Breast epithelium (tissue), 4 donors: ENCODE data around the gene RFX1. TPM values are rescaled to one million over a fixed set of nuclear protein-coding genes. Genes with fewer than 3 reads are reported as not detected.

Source experiments
- DNase-seq, 2 donors: peaks; one replicate each; pipeline ENCODE4 v3.0.0-alpha.2; 2019; ENCODE audit warnings: low spot score in 2 of 2
- H3K27ac ChIP-seq, 2 donors: fragments of 200-600 bp; sonication (generic) in 1 of 2; one replicate each; pipeline ENCODE4 v1.5.1; 2016 to 2019; ENCODE audit warnings: mild to moderate bottlenecking in 1 of 2
- H3K27me3 ChIP-seq, 2 donors: fragments of 200-600 bp; sonication (generic) in 1 of 2; one replicate each; pipeline versions ENCODE4 v1.5.1 to v1.6.0; 2017 to 2019; ENCODE audit warnings: control low read depth in 1 of 2, mild to moderate bottlenecking in 1 of 2
- H3K36me3 ChIP-seq: fragments of 200-600 bp; one replicate; pipeline ENCODE4 v1.5.1; 2019
- H3K4me1 ChIP-seq, 2 donors: fragments of 200-600 bp; sonication (generic); one replicate each; pipeline ENCODE4 v1.5.1; 2016 to 2019; ENCODE audit warnings: control low read depth in 1 of 2
- H3K4me3 ChIP-seq, 3 donors: fragments of 200-600 bp; sonication (generic); 1 replicate in 2 of 3; 2 replicates in 1 of 3; pipeline ENCODE4 v1.5.1; 2016 to 2019; ENCODE audit warnings: mild to moderate bottlenecking in 3 of 3, moderate library complexity in 2 of 3
- H3K9me3 ChIP-seq, 2 donors: fragments of 200-600 bp; sonication (generic) in 1 of 2; one replicate each; pipeline ENCODE4 v1.5.1; 2016 to 2019; ENCODE audit warnings: control low read depth in 1 of 2
- POLR2A ChIP-seq: fragments of 450-650 bp; IDR thresholded peaks from one replicate; pipeline ENCODE4 v1.6.1; 2016; ENCODE audit warnings: antibody characterized with exemption, mild to moderate bottlenecking, moderate library complexity
- POLR2AphosphoS5 ChIP-seq, 3 donors: sonication (generic); formaldehyde crosslinking; IDR thresholded peaks; one replicate each; pipeline ENCODE4 v1.6.1; 2017; ENCODE audit warnings: antibody characterized with exemption in 3 of 3
- intact Hi-C: fragments of 100-400 bp; cut with DNase I; formaldehyde crosslinking; loops from one replicate; pipeline ENCODE4 v1.15.1; 2023; ENCODE audit warnings: low total_unique reads
- total RNA-seq, 3 donors: library from RNA; depleted of rRNA; stranded (reverse); fragments of >200 nt; gene quantifications; one replicate each; pipeline ENCODE4 v1.1.0, GENCODE V29; 2016
- TF ChIP-seq, protein P1 (sequence below), 3 donors: fragments of 450-650 bp; IDR thresholded peaks; one replicate each; pipeline ENCODE4 v1.5.1; 2016 to 2017; ENCODE audit warnings: antibody characterized with exemption in 3 of 3, mild to moderate bottlenecking in 3 of 3, moderate library complexity in 3 of 3

The RFX1 gene
- total RNA-seq, 3 donors from 2014 or later = 2.6 to 3.7 (median 3.6) TPM

DNA sequence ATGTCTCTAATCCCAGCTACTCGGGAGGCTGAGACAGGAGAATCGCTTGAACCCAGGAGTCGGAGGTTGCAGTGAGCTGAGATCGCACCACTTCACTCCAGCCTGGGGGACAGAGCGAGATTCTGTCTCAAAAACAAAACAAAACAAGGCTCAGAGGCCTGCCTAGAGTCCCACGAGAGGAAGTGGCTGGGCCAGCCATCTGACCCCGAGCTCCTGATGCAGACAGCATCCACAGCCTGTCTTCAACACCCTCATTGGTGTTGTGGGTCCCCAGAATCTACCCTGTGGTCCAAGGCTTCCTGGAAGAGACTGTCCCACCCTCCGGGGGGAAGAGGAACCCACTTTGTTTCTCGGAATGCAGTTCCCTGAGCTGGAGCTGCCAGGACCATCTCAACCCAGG, 24.7 kb downstream of the RFX1 start:
- DNase-seq = no peak
- no peak overlapping the region for H3K27ac ChIP-seq
- TF ChIP-seq, protein P1, sequence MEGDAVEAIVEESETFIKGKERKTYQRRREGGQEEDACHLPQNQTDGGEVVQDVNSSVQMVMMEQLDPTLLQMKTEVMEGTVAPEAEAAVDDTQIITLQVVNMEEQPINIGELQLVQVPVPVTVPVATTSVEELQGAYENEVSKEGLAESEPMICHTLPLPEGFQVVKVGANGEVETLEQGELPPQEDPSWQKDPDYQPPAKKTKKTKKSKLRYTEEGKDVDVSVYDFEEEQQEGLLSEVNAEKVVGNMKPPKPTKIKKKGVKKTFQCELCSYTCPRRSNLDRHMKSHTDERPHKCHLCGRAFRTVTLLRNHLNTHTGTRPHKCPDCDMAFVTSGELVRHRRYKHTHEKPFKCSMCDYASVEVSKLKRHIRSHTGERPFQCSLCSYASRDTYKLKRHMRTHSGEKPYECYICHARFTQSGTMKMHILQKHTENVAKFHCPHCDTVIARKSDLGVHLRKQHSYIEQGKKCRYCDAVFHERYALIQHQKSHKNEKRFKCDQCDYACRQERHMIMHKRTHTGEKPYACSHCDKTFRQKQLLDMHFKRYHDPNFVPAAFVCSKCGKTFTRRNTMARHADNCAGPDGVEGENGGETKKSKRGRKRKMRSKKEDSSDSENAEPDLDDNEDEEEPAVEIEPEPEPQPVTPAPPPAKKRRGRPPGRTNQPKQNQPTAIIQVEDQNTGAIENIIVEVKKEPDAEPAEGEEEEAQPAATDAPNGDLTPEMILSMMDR (IDR thresholded peaks at IDR 0.05) = no peak
- TF ChIP-seq POLR2A (no peak), POLR2AphosphoS5 (IDR thresholded peaks at IDR 0.05) (no peak)
- no peaks in the 10 kb centered on the region for H3K36me3 ChIP-seq
- intact Hi-C loops = no loop called here
- no peaks in the 10 kb centered on the region for H3K9me3 ChIP-seq
- peaks cover 2 to 10% of the 10 kb centered on the region in 2 donors for H3K4me1 ChIP-seq
- no peaks in the 10 kb centered on the region for H3K27me3 ChIP-seq
- no peak overlapping the region for H3K4me3 ChIP-seq

DNA sequence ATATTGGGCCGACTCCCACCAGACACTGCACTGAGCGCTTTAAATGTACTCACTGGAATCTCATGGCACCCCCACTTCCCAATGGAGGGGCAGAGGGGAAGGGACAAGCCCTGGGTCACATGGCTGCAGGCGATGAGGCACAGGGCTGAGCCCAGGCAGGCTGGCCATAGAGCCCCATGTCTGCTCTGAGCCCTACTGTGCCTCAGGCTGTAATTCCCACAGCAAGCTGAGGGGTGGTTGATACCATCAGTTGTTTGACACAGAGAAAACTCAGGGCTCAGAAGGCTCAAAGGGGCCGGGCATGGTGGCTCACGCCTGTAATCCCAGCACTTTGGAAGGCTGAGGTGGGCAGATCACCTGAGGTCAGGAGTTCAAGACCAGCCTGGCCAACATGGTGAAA, 25.1 kb downstream of the RFX1 start:
- no peak overlapping the region for H3K4me3 ChIP-seq
- no peak overlapping the region for H3K27ac ChIP-seq
- peaks cover 0 to 10% of the 10 kb centered on the region in 2 donors for H3K4me1 ChIP-seq
- DNase-seq = no peak
- H3K27me3 ChIP-seq = no peaks in the 10 kb centered on the region
- H3K9me3 ChIP-seq = no peaks in the 10 kb centered on the region
- intact Hi-C loops = no loop called here
- H3K36me3 ChIP-seq = no peaks in the 10 kb centered on the region
- TF ChIP-seq POLR2AphosphoS5 (IDR thresholded peaks at IDR 0.05) (no peak), POLR2A (no peak)
- TF ChIP-seq, protein P1 (IDR thresholded peaks at IDR 0.05) = no peak

DNA sequence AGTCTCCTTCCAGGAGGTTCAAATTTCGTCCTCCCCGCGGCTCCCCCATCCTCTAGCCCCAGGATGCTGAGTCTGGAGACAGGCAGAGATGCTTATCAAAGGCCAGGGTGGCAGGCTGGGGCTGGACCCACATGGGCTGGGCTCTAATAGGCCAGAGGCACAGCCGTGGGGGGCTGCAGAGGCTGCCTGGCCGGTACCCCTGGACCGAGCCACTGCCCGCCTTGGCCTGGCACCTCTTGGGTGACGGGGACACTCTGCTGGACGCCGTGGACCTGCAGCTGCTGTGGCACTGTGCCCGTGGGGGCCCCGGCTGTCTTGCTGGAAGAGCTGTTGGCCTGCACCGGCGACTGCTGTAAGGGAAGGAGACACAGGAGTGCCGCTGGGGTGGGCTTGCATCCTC, 25.8 kb downstream of the RFX1 start:
- intact Hi-C loops = no loop called here
- no peak for DNase-seq
- Histone ChIP-seq H3K27me3 (no peaks in the 10 kb centered on the region), H3K9me3 (no peaks in the 10 kb centered on the region), H3K36me3 (no peaks in the 10 kb centered on the region), H3K27ac (no peak overlapping the region), H3K4me1 (peaks cover 0 to 10% of the 10 kb centered on the region in 2 donors), H3K4me3 (no peak overlapping the region)
- TF ChIP-seq POLR2AphosphoS5 (IDR thresholded peaks at IDR 0.05) (no peak), POLR2A (no peak)
- TF ChIP-seq, protein P1 (IDR thresholded peaks at IDR 0.05) = no peak

DNA sequence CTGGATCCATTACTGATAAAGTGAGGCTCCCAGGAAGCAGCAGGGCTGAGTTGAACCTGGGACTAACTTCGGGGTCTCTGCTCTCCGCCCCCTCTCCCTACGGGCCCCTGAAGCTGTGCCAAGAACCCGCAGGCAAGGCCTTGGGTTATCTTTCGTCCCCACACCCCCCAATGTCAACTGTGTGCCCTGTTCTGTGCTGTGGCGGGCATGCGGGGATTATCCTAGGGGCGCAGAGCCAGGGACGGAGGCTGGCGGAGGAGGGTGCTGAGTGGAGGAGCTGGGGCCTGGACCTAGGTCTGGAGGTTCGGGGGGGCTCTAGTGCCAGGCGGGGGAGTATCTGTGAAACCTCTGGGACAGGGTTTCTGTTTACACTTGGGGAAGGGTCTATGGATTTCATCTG, 26.4 kb downstream of the RFX1 start:
- H3K27me3 ChIP-seq = no peaks in the 10 kb centered on the region
- no peaks in the 10 kb centered on the region for H3K9me3 ChIP-seq
- TF ChIP-seq POLR2AphosphoS5 (IDR thresholded peaks at IDR 0.05) (no peak), POLR2A (no peak)
- TF ChIP-seq, protein P1 (IDR thresholded peaks at IDR 0.05) = no peak
- H3K4me3 ChIP-seq = peak overlapping the region in 2 of 3 donors; percentile 60 to 72
- peaks cover 0 to 10% of the 10 kb centered on the region in 2 donors for H3K4me1 ChIP-seq
- intact Hi-C loops = no loop called here
- no peaks in the 10 kb centered on the region for H3K36me3 ChIP-seq
- no peak for DNase-seq
- no peak overlapping the region for H3K27ac ChIP-seq

DNA sequence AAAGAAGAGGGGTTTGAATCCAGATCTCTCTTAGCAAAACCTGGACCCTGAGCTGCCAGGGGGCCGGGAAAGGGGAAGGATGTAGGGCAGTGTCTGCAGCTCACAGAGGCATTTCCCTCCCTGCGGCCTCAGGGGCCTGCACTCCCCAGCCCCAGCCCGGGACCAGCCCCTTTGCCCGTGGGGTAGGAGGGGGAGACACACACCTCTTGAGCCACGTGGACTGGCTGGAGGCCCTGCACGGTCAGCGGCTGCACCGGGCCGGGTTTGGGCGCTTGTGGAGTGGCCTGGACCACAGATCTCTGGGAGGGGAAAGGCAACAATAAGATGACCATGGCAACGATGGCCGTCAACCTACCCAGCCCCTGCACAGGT, 26.9 kb downstream of the RFX1 start:
- H3K9me3 ChIP-seq = no peaks in the 10 kb centered on the region

More for the DNA sequence above, 26.9 kb downstream of the RFX1 start:
- TF ChIP-seq, protein P1 (IDR thresholded peaks at IDR 0.05) = no peak
- no peak for TF ChIP-seq POLR2A
- TF ChIP-seq POLR2AphosphoS5 (IDR thresholded peaks at IDR 0.05) = no peak
- Histone ChIP-seq H3K36me3 (no peaks in the 10 kb centered on the region), H3K4me1 (peaks cover 0 to 10% of the 10 kb centered on the region in 2 donors), H3K27me3 (no peaks in the 10 kb centered on the region), H3K27ac (peak overlapping the region; percentile 76 to 86), H3K4me3 (peak overlapping the region; percentile 41 to 72 (median 60))
- no peak for DNase-seq
- intact Hi-C loops = no loop called here
